GM19452 (cell line): ENCODE measurements around the gene UNC50.

ENCODE experiments used
- ATAC-seq: cut with Tn5 transposase; IDR thresholded peaks from one replicate; pipeline ENCODE4 v1.9.1; 2021; ENCODE audit not compliant: unreplicated experiment

Gene UNC50, protein sequence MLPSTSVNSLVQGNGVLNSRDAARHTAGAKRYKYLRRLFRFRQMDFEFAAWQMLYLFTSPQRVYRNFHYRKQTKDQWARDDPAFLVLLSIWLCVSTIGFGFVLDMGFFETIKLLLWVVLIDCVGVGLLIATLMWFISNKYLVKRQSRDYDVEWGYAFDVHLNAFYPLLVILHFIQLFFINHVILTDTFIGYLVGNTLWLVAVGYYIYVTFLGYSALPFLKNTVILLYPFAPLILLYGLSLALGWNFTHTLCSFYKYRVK

DNA sequence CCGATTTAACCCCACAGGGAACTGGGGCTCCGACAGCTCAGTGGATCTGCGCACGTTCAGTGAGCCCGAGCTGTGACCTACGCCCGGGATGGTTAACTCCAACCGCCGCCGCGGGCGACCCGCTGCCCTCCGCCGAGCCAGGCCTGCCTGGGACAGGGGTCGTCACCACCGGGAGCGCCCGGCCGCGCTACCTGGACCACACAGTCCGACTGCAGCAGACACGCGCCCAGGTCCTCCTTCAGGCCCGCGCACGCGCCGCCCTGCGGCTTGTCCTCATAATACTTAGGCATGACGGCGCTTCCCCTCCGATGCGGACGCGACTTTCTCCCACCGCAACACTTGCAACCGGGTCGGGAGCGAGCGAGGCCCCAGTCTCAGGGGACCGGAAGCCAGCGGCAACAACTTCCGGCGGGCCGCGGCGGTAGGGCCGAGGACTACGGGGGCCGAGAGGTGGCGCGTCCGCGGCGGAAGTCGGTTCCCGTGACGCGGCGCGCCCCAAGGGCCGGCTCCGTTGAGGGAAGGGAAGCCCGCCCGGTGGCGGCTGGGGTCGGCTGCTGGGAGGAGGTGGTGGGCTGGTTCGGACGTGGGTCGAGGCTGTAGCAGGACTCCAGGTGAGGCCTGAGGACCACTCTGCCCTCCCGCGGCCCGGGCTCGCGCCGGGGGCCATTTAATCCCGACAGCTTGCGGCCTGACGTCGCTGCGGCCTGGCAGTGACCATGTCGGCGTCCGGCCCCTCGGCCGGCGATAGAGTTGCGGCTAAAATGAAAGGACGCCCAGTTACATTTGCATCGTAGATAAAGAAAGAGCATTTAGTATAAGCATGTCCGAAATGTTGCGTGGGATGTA, at the start of gene UNC50, which contains the start of gene COA5:
TSS of gene UNC50 (plus strand) at position 474 of the 846 bp plus-strand sequence. CDS start 1,171 bp downstream, outside the sequence.
TSS of gene COA5 (minus strand) at position 397 of the 846 bp plus-strand sequence. CDS start at position 290, 107 bp downstream.
- ATAC-seq, result peak; percentile 84

DNA sequence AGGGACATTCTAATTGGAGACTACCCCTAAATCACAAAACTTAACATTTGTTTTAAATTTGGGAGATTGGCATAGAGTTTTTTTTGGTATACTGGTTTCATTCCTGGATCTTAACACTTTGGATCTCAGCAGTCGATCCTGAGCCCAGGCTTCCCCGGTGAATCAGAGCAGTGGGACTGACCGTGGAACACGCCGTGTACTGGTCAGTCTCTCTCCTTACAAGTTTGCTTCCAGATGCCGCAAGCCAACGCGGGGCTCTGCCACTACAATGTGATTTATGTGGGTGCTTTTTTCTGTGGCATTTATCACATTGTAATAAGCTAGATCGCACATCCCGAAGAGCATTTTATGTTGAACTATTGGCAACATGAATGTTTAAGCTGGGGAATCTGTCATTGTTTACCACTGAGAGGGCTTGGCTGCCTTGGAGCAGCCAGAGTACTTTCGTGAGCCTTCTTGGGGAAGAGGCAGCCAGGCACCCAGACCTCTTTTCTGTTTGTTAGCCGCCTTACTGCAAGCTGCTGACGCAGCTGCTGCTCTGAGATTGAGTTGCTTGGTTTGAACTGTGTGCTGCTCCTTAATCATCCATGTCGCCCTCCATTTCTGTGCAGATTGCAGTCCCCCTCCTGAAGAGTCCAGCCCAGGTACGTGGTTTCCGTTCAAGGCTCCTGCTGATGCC, 49.4 kb upstream of the UNC50 start:
- no peak for ATAC-seq

DNA sequence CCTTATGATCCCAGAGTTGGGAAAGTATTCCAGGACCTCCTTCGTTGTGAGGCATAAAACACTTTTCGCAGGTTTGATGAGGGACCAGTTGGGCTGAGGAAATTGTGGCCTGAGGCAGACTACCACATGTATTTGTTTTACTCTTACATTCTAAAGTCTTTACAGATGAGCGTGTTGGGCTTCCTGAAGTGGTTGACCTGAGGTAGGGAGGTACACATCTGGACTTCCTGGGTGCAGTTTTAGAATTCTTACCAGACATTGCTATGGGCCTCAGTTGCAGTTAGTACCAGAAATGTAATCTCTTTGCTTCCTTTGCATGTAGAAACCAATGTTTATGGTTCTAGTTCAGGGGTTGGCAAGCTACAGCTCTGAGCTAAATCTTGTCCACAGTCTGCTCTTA, 48.8 kb upstream of the UNC50 start:
- no peak for ATAC-seq

DNA sequence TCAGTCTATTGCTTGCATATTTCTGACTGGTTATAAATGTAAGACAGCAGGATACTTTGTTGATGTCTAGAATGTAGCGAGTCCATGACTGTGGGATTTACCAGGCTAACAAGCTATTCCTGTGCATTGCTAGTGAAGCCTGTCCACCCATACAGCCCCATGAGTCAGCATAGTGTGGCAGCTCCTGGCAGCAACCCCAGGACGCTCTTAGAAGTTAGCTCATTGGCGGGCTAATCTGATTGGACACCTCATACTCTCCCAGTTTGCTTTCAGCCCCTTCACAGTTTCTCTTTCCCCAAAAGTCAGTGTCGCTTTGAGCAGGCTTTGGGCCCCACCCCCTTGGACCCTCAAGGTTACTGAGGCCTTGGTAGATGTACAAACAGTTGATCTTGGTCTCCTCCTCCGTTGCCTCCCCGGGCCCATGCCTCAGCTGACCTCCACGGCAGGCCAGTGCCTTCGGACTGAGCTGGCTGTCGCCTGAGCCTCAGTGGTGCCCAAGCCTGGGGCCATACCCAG, 48.1 kb upstream of the UNC50 start:
- no peak for ATAC-seq

DNA sequence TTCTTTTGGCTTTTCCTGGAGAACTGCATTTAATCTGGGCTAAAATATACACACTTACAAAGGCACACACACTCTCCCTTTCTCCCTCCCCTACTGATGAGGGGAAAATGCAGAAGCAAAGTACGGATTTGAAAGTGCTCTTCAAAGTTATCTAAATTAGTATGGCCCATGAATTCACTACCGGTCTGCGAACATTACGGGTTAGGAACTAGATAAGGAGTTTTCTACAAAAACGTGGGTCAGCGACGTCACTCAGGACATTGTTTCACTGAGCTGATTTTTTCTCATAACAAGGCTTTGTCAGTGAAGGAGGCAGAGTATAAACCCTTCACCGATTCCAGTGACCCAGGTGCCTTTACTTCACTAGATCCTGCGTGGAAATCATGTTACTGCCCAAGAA, 47.4 kb upstream of the UNC50 start:
- ATAC-seq, result no peak

DNA sequence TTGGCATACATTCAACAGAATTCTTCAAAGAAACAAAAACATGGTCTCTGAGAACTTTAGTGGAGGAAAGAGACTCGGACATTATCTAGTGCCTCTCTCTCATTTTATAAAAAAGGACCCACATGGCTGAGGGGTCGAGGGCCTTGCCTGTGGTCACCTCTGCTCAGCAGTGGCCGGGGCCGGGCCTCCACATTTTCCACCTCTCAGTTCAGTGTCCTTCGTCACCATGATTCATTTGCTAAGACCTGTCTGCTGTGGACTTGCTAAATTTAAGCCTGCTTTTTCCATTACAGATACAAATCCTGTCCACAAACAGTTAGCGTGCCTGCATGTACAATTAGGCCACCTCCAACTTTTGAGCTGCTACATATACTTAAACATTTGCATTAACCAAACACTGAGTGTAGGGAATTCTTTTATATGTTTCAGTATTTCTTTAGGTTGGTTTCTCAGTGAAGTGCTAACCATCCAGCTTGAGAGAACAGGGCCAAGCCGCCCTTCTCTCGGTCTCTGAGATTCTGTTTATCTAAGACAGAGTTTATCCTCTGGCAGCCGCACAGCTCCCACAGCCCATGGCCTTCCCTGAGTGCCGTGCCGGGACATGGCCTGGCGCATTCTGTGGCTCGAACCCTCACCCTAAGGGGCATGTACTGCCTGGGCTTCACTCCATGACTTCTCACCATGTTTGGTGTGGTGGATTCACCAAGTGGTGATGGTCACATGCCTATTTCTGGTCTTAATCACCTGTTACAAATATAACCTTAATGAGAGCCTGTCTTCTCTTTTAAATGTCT, 46.3 kb upstream of the UNC50 start:
- no peak for ATAC-seq

DNA sequence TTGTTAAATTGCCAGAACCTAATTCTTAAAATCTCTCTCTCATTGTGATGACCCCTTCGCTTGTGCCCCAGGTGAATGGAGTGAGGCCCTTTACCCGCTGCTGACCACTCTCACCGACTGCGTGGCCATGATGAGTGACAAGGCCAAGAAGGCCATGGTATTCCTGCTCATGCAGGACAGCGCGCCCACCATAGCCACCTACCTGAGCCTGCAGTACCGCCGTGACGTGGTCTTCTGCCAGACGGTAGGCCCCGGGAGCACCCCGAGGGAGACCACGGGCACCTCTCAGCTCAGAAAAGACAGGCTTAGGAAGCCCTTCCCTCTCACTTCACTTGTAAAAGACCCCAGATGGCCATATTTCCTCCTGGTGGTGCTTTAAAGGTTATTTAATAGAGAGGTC, 45.0 kb upstream of the UNC50 start:
- ATAC-seq, result no peak

DNA sequence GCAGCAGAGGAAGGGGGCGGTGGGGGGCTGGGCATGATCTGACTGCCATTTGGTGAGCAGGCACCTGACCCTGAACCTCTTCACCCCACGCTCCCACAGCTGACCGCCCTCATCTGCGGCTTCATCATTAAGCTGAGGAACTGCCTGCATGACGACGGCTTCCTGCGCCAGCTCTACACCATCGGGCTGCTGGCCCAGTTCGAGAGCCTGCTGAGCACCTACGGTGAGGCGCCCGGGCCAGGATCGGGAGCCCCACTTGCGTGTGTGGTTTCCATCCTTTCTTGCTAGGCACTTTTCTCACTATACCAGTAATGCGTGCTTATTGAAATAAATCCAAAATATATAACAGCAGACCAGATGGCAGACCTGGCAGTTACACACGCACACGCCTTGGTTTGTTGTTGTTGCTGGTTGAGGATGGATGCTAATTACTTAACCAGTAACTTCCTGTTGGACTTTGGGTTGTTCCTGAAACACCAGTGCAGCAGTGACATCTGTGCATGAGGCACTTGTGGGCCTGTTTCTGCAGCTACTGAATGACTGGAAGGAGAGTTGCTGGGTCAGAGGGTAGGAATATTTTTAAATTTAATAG, 43.8 kb upstream of the UNC50 start:
- no peak for ATAC-seq

DNA sequence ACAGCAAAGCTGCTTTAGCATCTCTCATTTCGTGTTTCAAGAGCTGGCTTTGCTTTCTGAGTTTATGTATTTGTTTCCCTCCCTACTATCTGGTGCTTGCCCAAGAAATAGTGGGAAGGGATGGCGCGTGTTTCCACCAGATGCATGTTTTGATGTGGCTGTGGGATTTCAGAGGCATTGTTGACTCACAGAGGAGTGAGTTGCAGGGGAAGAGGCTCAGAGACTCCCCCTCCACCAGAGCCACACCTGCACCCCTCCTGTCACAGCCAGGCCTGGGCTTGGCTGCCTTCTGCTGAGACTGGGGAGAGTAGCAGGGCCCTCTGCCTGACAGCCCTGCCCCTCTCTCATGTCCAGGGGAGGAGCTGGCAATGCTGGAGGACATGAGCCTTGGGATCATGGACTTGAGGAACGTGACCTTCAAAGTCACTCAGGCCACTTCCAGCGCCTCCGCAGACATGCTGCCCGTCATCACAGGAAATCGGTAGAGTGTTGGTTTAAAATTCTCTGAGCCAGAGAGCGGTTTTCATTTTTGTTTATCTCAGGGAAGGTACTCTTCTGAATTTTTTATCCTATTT, 43.0 kb upstream of the UNC50 start:
- no peak for ATAC-seq

DNA sequence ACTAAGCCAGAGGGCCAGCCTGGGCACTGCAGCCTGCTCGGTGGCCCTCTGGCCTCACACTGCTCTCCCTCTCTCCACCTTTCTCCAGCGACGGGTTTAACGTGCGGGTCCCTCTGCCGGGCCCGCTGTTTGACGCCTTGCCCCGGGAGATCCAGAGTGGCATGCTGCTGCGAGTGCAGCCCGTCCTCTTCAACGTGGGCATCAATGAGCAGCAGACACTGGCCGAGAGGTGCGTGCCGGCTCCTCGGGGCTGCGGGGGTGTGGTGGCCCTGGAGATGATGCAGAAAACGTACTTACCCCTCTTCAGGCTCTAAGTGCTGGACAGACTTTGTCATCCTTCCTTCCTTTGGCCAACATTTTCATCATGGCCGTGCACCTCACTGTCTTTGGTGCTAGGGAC, 42.4 kb upstream of the UNC50 start:
- ATAC-seq, result no peak

DNA sequence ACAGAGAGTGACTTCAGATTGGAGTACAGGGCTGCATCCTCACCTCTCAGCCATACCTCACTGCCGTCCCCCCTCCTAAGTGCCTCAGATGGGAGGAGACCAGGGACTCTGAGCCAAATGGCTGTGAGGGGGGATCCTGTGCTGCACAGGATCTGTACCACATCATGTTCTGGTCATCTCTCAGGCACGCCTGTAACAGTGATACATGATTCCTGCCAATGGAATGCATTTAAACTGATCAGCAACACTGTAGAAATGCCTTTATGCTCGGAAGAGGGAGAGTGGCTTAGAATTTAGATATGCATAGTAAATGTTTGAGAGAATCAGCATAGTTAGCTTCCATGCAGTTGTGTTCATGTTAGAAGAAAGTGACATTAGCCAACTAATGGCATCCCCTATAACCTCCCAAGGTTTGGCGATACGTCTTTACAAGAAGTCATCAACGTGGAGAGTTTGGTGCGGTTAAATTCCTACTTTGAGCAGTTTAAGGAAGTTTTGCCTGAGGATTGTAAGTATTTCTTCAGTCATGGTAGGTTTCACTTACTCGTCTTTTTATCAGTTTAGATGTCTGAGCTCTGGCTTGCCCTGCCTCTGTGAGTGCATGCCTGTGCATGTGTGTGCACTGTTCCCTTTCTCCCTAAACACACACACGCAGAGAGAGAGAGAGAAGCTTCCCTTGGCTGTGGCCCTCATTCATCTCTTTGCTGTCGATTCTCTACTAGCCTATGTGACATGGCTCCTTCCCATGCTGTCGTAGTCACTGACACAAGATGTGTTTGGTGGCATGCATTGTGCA, 40.0 kb upstream of the UNC50 start:
- no peak for ATAC-seq

DNA sequence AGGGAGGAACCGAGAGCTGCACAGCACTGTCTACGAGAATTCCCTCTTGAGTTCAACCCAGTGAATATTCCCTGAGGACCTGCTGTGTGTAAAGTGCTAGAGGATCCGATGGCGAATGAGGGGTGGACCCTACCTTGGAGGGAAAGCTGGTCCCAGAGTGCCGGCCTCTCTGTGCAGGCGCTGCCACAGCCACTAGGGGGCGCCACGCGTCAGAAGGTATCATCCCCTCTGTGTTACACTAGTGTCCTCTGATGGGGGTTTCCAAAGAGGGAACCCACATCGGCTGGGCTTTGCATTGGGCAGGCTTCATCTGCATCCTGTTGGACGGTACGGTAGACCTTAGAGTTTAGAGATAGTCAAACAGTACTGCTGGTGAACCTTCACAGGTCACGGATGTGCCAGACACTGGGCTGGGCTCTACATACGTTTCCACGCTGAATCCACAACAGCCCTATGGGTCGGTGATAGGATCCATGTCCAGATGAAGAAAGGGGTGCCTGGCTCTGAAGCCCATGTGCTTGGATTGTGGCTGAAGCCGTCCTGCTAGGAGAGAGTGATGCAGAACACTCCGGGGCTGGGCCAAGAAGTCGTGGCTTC, 39.1 kb upstream of the UNC50 start:
- ATAC-seq, result no peak

DNA sequence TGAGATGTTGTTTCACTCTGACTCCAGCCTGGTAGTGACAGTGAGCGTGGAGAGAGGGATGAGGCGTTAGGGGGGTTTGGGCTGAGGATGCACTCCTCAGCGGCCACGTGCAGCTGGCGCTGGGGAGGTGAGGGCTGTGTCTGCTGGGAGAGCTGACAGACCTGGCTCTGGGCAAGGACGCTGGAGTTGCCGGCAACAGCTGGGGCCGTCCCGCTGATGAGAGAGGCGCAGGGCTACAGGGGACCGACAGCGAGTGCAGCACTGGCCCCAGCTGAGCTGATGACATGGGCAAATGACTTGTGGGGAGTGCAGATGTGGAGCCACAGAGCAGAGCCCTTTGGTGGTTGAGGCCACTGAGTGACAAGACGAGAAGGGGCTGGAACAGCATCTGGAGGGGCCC, 38.5 kb upstream of the UNC50 start:
- ATAC-seq, result no peak

DNA sequence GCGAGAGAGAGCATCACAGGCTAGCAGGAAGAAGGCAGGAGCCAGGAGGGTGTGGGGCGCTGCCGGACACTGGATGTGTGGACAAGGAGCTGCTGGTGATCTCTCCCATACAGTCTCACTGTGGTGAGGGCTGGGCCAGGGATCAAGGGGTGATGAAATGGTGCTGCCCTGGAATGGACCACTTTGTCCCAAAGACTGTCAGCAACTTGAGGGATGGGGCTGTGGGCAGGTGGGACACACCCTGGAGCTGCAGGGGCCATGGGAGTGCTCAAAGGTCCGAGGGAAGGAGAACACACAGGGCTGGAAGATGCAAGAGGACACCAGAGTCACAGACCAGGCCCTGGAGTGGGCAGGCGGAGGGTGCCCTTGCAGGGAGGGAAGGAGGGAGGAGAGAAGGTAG, 38.0 kb upstream of the UNC50 start:
- ATAC-seq, result no peak

DNA sequence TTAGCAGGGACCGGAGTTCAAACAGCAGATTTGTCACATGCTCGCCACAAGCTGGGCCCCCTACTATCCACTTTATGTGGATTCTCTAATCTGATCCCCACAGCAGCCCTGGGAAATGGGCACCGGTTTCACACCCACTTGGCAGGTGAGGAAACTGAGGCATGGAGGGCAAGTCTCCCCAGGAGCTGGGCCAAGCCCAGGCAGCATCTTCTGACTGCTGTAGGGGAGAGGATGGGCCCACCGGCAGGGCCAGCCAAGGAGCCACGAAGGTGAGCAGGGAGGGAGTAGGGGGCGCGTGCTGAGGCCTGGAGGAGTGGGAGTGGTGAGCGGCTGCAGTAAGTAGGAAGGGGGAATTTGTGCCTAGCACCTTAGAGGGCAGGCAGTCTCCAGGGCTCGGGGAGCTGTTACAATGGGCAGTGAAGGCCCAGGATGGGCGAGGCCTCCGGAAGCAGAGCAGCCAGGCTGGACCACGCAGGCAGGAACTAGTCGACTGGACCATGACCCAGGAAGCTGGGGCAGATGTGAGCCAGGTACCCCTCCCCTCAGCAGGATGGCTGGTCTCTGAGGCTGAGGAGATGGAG, 37.2 kb upstream of the UNC50 start:
- no peak for ATAC-seq

DNA sequence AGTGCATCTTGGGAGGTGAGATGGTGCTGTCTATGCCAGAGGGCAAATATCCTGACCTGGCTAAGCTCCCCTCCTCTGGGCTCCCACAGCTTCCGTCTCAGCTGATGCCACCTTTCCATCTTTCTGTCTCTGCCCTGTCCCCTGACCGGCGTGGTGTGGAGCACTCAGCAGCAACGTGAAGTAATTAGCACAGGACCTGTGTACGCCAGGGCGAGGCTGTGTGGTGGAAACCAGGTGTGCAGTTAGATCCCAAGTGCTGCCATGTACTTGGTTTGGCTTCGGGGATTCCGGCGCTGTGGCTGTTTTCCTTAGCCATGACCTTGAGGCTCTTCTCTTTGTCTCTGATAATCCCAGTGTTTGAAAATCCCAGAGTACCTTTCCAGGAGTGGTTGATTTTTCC, 36.6 kb upstream of the UNC50 start:
- ATAC-seq, result no peak

DNA sequence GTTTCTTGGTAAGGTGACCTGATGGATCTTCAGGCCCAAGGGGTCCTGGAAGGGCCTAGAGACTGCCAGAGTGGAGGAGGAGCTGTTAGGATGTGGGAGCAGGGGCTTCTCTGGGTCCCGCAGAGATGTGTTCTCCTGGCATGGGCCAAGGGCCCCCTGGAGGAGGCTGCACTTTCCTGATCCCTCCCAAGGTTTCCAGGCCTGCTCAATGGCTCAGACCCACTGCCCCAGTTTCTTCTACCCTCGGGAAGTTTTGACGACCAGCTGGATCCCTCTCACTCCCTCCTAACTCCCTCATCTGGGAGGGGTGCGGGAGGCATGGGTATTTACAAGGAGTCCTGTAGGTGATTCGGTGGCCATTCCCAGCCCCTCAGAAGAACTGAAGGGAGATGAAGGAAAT, 36.2 kb upstream of the UNC50 start:
- no peak for ATAC-seq

DNA sequence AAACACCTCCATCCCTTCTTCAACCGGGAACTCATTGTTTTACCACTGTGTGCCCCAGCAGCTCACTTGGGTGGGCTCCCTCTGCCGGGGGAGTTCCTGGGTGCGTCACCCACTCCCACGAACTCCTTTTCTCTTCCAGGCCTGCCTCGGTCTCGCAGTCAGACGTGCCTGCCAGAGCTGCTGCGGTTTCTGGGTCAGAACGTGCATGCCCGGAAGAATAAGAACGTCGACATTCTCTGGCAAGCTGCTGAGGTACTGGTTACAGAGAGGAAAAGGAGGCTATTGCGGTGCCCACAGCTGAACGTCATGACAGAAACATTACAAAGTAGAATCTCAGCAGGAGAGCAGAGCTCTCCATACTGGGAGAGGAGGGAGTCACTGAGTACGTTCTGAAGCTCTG, 35.7 kb upstream of the UNC50 start:
- no peak for ATAC-seq

DNA sequence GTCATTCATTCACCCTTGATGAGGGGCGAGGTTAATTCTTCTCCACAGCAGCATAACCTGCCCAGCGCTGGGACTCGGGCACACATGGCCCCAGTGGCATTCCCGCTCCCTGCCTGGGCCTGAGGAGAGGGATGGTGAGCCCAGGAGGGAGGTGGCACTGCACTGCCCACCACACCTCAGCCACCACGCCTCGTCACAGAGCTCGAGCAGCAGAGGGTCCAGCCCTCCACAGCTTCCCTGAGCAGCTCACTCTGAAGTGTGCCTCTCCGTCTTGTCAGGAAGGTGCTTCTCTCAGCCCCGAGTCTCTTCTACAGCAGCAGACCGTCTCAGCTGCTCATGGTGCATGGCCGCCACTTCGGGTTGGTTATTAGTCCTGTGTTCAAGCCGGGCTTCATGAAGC, 35.0 kb upstream of the UNC50 start:
- ATAC-seq, result no peak
